Non-pigmented ciliary epithelial cell (primary cell): Measurements from ENCODE around the gene SPEG.

ENCODE experiments used
- DNase-seq: peaks from one replicate; pipeline ENCODE4 v3.0.0-alpha.2; 2010; ENCODE audit warnings: low read depth

The SPEG gene

GRCh38 chr2:219425238-219426067 is 9.2 kb upstream of the SPEG start:
- DNase-seq: no peak

GRCh38 chr2:219426068-219426443 is 8.6 kb upstream of the SPEG start:
- no peak for DNase-seq

- no peak for DNase-seq
These were observed 8.0 kb upstream of the SPEG start for GRCh38 chr2:219426534-219427136.

DNA sequence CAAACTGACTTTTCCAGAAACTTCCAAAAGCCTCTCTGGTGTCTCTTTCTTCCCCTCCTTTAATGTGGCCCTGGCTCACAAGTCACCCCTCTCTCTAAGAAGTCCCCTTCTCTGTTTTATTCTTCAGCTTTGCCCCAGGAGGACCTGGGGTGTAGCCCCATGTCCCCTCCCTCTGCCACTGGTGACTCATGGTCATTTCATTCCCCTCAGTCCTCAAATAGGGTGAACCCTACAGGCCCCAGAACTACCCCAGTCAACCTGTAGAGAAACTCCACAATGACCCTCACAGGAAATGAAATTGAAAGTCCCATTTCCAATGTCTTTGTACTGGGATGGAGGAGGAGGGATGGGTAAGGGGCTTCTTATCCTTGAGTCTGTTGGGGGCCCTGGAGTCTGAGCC is 6.2 kb upstream of the SPEG start:
- DNase-seq: no peak

GRCh38 chr2:219429958-219430606 is 4.6 kb upstream of the SPEG start:
- DNase-seq: no peak

GRCh38 chr2:219430633-219431615 is 3.7 kb upstream of the SPEG start:
- no peak for DNase-seq

DNA sequence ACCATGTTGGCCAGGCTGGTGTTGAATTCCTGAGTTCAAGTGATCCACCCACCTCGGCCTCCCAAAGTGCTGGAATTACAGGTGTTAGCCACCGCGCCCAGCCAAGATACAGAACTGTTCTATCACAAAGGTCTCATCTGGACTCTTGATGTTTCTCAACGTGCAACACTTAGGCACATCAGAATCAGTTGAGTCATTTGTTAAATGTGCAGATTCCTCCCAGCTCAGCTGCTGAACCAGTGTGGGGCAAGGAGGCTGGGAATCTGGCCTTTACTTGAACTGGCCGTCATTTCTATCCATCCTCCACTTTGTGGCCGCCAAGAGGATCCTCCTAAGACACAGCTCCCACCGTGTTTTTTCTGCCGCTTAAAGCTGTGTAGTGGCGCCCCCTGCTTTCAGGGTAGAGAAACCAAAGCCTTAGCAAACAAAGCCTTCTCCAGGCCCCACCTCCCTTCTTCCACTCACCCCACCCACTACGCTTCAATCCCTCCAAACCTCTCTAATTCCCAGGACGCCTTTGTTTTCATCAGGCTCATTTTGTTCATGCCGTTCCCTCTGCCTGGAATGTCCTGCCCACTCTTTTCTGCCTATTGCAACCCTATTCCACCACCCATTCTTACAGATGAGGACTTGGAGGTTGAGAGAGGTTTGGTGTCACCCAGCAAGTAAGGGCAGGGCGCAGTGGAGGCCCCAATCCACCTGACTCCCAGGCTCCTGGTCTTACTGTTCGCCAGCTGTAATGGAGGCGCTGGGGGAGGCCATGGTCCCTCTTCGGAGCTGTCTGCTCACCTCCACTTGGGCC is 776 bp upstream of the SPEG start:
- no peak for DNase-seq

- no peak for DNase-seq
These were observed 250 bp upstream of the SPEG start for GRCh38 chr2:219434468-219434717.

DNA sequence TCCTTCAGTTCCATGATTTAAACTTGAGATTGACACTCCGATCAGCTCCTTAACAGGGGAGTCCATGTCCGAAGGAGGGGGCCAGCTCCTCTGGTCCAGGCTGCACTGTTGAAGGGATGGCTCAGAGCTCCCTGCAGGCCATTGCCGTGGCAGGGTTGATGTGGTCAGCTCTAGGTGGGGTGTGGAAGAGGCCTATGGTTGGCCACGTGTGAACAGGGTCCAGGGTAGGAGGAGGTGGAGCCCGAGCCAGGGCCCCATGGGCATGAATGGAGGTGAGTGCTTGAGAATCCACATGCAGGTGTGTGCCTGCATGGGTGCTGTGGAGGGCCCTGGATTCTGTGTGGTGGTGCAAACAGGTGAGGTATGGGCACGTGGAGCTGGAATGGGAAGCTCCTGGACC is 1.1 kb downstream of the SPEG start:
- DNase-seq: no peak

GRCh38 chr2:219436491-219436890 is 1.8 kb downstream of the SPEG start:
- no peak for DNase-seq

GRCh38 chr2:219437141-219437540 is 2.5 kb downstream of the SPEG start:
- no peak for DNase-seq

GRCh38 chr2:219437690-219438206 is 3.1 kb downstream of the SPEG start:
- no peak for DNase-seq

GRCh38 chr2:219438453-219438852 is 3.8 kb downstream of the SPEG start:
- no peak for DNase-seq

DNA sequence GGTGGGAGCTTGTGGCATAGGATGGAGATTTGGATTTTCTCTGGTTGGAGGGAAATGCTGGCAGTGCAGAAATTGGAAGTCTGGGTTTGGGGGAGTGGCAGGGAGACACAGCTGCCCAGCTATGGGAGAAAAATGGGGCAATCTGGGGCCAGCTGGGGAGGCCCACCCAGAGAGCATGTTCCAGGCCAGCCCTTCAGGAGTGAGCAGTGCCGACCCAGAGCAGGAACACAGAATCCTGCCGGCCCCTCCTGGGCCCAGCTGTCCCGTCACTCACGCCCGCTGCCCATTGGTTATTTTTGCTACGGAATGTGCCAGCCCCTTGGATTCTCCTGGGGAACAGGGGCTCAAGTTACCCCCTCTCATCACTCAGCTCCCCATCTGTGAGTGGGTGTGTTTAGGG is 4.9 kb downstream of the SPEG start:
- no peak for DNase-seq

DNA sequence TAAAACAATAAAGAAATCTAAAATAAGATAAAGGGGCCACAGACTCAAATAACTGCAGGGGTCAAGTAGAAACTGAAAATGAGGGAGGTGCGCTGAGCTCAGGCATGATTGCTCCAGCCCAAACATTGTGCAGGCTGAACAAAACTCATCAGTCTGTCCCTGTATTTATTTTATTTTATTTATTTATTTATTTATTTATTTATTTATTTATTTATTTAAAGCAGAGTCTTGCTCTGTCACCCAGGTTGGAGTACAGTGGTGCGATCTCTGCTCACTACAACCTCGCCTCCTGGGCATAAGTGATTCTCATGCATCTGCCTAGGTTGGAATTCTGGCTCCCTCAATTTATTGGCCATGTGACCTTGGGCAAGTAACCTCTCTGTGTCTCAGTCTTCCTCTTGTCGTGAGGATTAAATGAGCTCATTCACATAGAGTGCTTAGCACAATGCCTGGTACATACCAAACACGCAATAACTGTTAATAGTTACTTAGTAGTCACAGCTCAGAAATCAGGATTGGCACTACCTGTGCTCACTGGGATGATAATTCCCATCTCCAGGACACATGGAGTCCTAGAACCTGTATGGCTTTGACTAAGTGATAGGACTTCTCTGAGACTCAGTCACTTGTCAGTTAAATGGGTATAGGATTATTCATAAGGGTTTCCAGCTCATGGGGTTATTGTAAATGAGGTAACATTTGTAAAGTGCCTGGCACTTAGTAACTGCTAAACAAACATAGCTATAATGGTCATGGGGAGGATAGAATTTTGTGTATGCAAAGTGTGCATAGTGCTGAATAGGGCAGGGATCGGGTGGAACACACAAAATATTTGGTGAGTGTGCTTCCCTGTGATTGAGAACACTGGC is 6.0 kb downstream of the SPEG start:
- no peak for DNase-seq

DNA sequence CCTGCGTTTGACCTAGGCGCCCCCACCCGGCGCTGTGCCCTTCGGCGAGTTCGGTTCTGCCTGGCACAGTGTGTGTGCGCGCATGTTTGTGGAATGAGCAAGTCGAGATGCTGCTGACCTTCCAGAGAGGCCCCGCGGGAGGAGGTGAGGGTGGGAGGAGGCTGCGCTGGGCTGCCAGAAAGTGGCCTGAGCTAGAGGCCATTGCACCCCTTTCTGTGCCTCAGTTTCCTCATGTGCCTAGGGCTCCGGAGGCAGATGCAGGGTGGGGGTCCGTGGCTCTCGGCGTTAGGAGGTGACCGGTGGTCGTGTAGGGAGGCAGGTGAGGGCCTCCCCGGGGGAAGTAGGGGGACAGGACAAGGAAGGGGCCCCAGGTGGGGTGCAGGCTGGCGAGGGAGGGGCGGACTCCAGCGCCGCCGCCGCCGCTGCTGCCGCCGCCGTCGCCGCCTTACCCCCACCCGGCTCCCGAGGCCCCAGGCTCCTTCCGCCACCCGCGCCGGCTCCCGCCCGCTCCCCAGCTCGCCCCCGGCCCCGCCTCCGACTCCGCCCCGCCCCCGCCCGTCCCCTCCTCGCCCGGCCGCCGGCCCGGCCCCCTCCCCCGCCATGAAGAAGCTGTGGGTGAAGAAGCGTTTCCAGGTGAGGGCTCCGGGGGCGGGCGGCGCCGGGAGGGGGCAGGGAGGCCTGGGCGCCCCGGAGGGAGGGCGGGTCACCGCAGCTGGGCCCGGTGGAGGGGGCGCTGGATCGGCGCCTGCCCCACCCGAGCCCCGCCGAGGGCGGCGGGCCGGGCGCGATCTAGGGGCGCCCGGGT is 7.0 kb downstream of the SPEG start:
- DNase-seq: no peak

- no peak for DNase-seq
These were observed 7.8 kb downstream of the SPEG start for GRCh38 chr2:219442256-219443015.

DNA sequence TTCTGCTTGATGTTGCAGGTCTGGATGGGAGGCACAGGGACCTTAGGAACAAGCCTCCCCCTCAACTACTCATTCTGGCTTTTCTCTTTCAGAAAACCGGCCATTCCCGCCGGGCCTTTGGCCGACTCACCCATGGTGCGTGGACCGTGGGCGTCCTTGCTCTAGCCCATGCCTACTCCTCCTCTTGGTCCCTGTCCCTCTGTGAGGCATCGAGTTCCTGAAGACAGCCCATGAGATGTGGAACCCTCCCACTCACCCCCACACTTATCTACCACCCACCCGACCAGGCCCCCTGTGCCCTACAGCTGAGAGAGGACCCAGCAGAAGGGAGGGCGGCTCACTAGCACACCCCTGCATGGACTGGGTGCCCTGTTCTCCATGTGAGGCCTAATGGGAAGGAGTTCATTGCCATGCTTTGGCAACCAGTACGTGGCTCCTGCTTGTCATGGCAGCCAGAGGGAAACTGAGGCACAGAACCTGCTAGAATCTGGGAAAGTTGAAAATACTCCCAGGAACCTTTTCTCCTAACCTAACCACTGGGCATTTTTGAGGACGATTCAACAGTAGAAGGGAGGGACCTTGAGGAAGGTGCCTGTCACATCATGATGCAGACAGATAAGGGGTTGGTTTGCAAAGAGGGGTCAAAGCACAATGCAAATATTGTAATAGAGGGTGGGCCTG is 8.5 kb downstream of the SPEG start:
- DNase-seq: no peak
